K562 (cell line): ENCODE results near the gene BPTF. TPM values are rescaled to one million over a fixed set of nuclear protein-coding genes. Genes with fewer than 3 reads are reported as not detected.
A peak's percentile ranks its signal among the peaks of the same experiment; 100 is the strongest.

Experiments used
- CCNT2 ChIP-seq: IDR thresholded peaks from 2 replicates; pipeline ENCODE4 v1.6.1; 2011; ENCODE audit warnings: borderline replicate concordance, low read depth, mild to moderate bottlenecking, moderate library complexity, mixed read lengths, low read length; ENCODE audit not compliant: insufficient read length; ENCODE audit errors: extremely low read depth
- COPS2 ChIP-seq: fragments of 450-650 bp; conservative IDR thresholded peaks from 2 replicates; pipeline ENCODE4 v1.6.1; 2016; ENCODE audit warnings: mild to moderate bottlenecking, moderate library complexity
- EWSR1 ChIP-seq: fragments of 450-650 bp; IDR thresholded peaks from 2 replicates; pipeline ENCODE4 v1.6.1; 2018; ENCODE audit warnings: borderline replicate concordance, mild to moderate bottlenecking, low read depth, moderate library complexity; ENCODE audit not compliant: partially characterized antibody
- MEF2A ChIP-seq: IDR thresholded peaks from 2 replicates; pipeline ENCODE4 v1.6.1; 2011; ENCODE audit warnings: low read depth, mild to moderate bottlenecking, low read length, moderate library complexity; ENCODE audit not compliant: control insufficient read depth
- NEUROD1 ChIP-seq: fragments of 150-350 bp; IDR thresholded peaks from 2 replicates; pipeline ENCODE4 v1.6.1; 2014; ENCODE audit warnings: borderline replicate concordance, low read length, low read depth; ENCODE audit not compliant: partially characterized antibody
- PPARD ChIP-seq: fragments of 250-450 bp; sonication (Bioruptor Pico); IDR thresholded peaks from 2 replicates; pipeline ENCODE4 v1.8.0; 2022; ENCODE audit warnings: inconsistent platforms, mild to moderate bottlenecking, moderate library complexity
- SMAD2 ChIP-seq: fragments of 150-350 bp; IDR thresholded peaks from 2 replicates; pipeline ENCODE4 v1.6.1; 2014; ENCODE audit warnings: low read depth, mild to moderate bottlenecking, low read length
- STAT5A ChIP-seq: IDR thresholded peaks from 2 replicates; pipeline ENCODE4 v1.6.1; 2012; ENCODE audit warnings: low read length, inconsistent platforms, borderline replicate concordance
- XRCC3 ChIP-seq: fragments of 450-650 bp; IDR thresholded peaks from 2 replicates; pipeline ENCODE4 v1.6.1; 2017; ENCODE audit warnings: mild to moderate bottlenecking, moderate library complexity
- ZC3H8 ChIP-seq: fragments of 450-650 bp; IDR thresholded peaks from 2 replicates; pipeline ENCODE4 v1.6.1; 2017
- ZNF695 ChIP-seq: fragments of 450-650 bp; formaldehyde crosslinking; IDR thresholded peaks from 2 replicates; pipeline ENCODE4 v1.4.0; 2020; ENCODE audit warnings: mild to moderate bottlenecking, moderate library complexity
- polyA plus RNA-seq, 8 experiments: library from polyadenylated mRNA; depleted of rRNA in 4 of 8; stranded (reverse) in 5 of 8; unstranded in 3 of 8; fragments of >200 nt; fragmentation: Nextera tagmentation in 2 of 8; fragmentation: Illumina TruSeq in 1 of 8; extraction: Ambion mirVana in 2 of 8; extraction: Trizol in 1 of 8; gene quantifications; 2 replicates each; pipeline versions ENCODE4 v1.2.1 to v1.2.3, GENCODE V29; 2011 to 2014; ENCODE audit warnings: inconsistent platforms in 1 of 8, missing spikeins in 1 of 8
- total RNA-seq, 7 experiments: library from RNA; depleted of rRNA in 6 of 7; stranded (reverse); fragments of >200 nt in 6 of 7; fragmentation: Illumina TruSeq in 2 of 7; extraction: Trizol in 2 of 7; gene quantifications; 2 replicates each; pipeline versions ENCODE4 v1.2.1 to v1.2.3, GENCODE V29; 2011 to 2021; ENCODE audit warnings: low replicate concordance in 1 of 7
- TF ChIP-seq, protein P1 (sequence below): fragments of 450-650 bp; IDR thresholded peaks from 2 replicates; pipeline ENCODE4 v1.6.1; 2016; ENCODE audit warnings: mild to moderate bottlenecking
- TF ChIP-seq, protein P2 (sequence below), 2 experiments: fragments of 200-800 bp in 1 of 2; sonication (Bioruptor generic) in 1 of 2; sonication (generic) in 1 of 2; formaldehyde crosslinking in 1 of 2; IDR thresholded peaks in 1 of 2; conservative IDR thresholded peaks in 1 of 2; 2 replicates each; pipeline versions ENCODE4 v1.5.0 to v1.6.1; 2016 to 2020; ENCODE audit warnings: missing compliant biosample characterization in 1 of 2, missing genetic modification characterization in 1 of 2, missing genetic modification reagents in 1 of 2
- TF ChIP-seq, protein P3 (sequence below): IDR thresholded peaks from 2 replicates; pipeline ENCODE4 v1.6.1; 2016; ENCODE audit warnings: missing genetic modification characterization, missing compliant biosample characterization
- TF ChIP-seq, protein P4 (sequence below): sonication (generic); formaldehyde crosslinking; IDR thresholded peaks from 2 replicates; pipeline ENCODE4 v1.9.0; 2022; ENCODE audit warnings: mild to moderate bottlenecking, missing genetic modification reagents
- TF ChIP-seq, protein P5 (sequence below): fragments of 450-650 bp; formaldehyde crosslinking; IDR thresholded peaks from 2 replicates; pipeline ENCODE4 v1.4.0; 2022; ENCODE audit warnings: missing genetic modification characterization
- TF ChIP-seq, protein P6 (sequence below): fragments of 450-650 bp; IDR thresholded peaks from 2 replicates; pipeline ENCODE4 v1.6.1; 2016; ENCODE audit warnings: missing biosample characterization, missing genetic modification characterization
- TF ChIP-seq, protein P7 (sequence below): fragments of 450-650 bp; formaldehyde crosslinking; IDR thresholded peaks from 2 replicates; pipeline ENCODE4 v1.4.0; 2020; ENCODE audit warnings: mild to moderate bottlenecking, mixed read lengths

Gene BPTF
- total and polyA plus RNA-seq, 9 of the 15 experiments (the other 6 are each of a cell fraction or from before 2014, with no cell fraction given), result 12.5 to 52.1 (median 26.9) TPM

DNA sequence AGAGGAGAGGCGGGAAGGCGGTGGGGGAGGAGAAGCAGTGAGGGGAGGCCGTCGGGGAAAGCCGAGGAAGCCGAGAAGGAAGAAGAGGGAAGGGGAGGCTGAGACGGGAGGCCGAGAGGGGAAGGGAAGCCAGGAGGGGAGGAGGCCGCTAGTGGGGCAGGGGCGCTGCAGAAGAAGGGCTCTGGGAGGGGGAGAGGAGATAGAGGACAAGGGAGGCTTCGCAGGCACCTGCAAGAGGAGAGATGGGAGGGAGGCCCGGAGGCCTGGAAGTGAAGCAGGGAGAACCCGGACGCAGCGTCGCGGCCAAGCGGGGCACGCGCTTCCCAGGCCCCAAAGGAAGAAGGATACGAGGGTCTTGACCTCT, 168.7 kb downstream of the BPTF start (continued):
- TF ChIP-seq, protein P1, sequence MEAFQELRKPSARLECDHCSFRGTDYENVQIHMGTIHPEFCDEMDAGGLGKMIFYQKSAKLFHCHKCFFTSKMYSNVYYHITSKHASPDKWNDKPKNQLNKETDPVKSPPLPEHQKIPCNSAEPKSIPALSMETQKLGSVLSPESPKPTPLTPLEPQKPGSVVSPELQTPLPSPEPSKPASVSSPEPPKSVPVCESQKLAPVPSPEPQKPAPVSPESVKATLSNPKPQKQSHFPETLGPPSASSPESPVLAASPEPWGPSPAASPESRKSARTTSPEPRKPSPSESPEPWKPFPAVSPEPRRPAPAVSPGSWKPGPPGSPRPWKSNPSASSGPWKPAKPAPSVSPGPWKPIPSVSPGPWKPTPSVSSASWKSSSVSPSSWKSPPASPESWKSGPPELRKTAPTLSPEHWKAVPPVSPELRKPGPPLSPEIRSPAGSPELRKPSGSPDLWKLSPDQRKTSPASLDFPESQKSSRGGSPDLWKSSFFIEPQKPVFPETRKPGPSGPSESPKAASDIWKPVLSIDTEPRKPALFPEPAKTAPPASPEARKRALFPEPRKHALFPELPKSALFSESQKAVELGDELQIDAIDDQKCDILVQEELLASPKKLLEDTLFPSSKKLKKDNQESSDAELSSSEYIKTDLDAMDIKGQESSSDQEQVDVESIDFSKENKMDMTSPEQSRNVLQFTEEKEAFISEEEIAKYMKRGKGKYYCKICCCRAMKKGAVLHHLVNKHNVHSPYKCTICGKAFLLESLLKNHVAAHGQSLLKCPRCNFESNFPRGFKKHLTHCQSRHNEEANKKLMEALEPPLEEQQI, result peak; percentile 74; the same call in 1 of the 2 replicates
- TF ChIP-seq PPARD (no peak), EWSR1 (no peak), MEF2A (no peak), CCNT2 (no peak), ZNF695 (CRISPR knock-in tag) (no peak), COPS2 (no peak), ZC3H8 (0 out of 2 replicates have a peak, but pooled peaks have one; percentile 23), STAT5A (no peak), XRCC3 (no peak), NEUROD1 (no peak), SMAD2 (no peak)
- TF ChIP-seq, protein P2, sequence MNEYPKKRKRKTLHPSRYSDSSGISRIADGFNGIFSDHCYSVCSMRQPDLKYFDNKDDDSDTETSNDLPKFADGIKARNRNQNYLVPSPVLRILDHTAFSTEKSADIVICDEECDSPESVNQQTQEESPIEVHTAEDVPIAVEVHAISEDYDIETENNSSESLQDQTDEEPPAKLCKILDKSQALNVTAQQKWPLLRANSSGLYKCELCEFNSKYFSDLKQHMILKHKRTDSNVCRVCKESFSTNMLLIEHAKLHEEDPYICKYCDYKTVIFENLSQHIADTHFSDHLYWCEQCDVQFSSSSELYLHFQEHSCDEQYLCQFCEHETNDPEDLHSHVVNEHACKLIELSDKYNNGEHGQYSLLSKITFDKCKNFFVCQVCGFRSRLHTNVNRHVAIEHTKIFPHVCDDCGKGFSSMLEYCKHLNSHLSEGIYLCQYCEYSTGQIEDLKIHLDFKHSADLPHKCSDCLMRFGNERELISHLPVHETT (CRISPR knock-in tag; conservative IDR thresholded peaks at IDR 0.05 in 1 of 2, IDR thresholded peaks at IDR 0.05 in 1 of 2), result no peak
- TF ChIP-seq, protein P3, sequence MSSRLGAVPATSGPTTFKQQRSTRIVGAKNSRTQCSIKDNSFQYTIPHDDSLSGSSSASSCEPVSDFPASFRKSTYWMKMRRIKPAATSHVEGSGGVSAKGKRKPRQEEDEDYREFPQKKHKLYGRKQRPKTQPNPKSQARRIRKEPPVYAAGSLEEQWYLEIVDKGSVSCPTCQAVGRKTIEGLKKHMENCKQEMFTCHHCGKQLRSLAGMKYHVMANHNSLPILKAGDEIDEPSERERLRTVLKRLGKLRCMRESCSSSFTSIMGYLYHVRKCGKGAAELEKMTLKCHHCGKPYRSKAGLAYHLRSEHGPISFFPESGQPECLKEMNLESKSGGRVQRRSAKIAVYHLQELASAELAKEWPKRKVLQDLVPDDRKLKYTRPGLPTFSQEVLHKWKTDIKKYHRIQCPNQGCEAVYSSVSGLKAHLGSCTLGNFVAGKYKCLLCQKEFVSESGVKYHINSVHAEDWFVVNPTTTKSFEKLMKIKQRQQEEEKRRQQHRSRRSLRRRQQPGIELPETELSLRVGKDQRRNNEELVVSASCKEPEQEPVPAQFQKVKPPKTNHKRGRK (tag), result no peak
- TF ChIP-seq, protein P4, sequence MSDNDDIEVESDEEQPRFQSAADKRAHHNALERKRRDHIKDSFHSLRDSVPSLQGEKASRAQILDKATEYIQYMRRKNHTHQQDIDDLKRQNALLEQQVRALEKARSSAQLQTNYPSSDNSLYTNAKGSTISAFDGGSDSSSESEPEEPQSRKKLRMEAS (CRISPR knock-in tag), result peak; percentile 55
- TF ChIP-seq, protein P5, sequence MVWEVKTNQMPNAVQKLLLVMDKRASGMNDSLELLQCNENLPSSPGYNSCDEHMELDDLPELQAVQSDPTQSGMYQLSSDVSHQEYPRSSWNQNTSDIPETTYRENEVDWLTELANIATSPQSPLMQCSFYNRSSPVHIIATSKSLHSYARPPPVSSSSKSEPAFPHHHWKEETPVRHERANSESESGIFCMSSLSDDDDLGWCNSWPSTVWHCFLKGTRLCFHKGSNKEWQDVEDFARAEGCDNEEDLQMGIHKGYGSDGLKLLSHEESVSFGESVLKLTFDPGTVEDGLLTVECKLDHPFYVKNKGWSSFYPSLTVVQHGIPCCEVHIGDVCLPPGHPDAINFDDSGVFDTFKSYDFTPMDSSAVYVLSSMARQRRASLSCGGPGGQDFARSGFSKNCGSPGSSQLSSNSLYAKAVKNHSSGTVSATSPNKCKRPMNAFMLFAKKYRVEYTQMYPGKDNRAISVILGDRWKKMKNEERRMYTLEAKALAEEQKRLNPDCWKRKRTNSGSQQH (CRISPR knock-in tag), result peak; percentile 94
- TF ChIP-seq, protein P6, sequence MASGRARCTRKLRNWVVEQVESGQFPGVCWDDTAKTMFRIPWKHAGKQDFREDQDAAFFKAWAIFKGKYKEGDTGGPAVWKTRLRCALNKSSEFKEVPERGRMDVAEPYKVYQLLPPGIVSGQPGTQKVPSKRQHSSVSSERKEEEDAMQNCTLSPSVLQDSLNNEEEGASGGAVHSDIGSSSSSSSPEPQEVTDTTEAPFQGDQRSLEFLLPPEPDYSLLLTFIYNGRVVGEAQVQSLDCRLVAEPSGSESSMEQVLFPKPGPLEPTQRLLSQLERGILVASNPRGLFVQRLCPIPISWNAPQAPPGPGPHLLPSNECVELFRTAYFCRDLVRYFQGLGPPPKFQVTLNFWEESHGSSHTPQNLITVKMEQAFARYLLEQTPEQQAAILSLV (tag), result no peak
- TF ChIP-seq, protein P7, sequence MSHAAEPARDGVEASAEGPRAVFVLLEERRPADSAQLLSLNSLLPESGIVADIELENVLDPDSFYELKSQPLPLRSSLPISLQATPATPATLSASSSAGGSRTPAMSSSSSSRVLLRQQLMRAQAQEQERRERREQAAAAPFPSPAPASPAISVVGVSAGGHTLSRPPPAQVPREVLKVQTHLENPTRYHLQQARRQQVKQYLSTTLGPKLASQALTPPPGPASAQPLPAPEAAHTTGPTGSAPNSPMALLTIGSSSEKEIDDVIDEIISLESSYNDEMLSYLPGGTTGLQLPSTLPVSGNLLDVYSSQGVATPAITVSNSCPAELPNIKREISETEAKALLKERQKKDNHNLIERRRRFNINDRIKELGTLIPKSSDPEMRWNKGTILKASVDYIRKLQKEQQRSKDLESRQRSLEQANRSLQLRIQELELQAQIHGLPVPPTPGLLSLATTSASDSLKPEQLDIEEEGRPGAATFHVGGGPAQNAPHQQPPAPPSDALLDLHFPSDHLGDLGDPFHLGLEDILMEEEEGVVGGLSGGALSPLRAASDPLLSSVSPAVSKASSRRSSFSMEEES (CRISPR knock-in tag), result no peak
